HG02852 (cell line): Measurements from ENCODE around the gene BEND7.
"Not testable (repeated sequence)": the region's sequence is repeated elsewhere in the genome, so short reads cannot be mapped to it uniquely, and the experiment has no call there.

Experiments
- ATAC-seq: cut with Tn5 transposase; IDR thresholded peaks from one replicate; pipeline ENCODE4 v1.9.1; 2021; ENCODE audit warnings: mild to moderate bottlenecking, moderate library complexity; ENCODE audit not compliant: unreplicated experiment

Gene BEND7

GRCh38 chr10:13425397-13425796 is 103.4 kb downstream of the BEND7 start:
- ATAC-seq = no peak

- ATAC-seq = no peak
These were observed 106.0 kb downstream of the BEND7 start for GRCh38 chr10:13422800-13423199.

GRCh38 chr10:13421382-13421917 is 107.4 kb downstream of the BEND7 start:
- ATAC-seq = no peak

GRCh38 chr10:13420532-13421307 is 108.1 kb downstream of the BEND7 start:
- no peak for ATAC-seq

- ATAC-seq = no peak
These were observed 111.2 kb downstream of the BEND7 start for GRCh38 chr10:13417459-13418126.

- no peak for ATAC-seq
These were observed 112.1 kb downstream of the BEND7 start for GRCh38 chr10:13416760-13417159.

GRCh38 chr10:13414855-13415254 is 114.0 kb downstream of the BEND7 start:
- no peak for ATAC-seq

GRCh38 chr10:13414137-13414536 is 114.7 kb downstream of the BEND7 start:
- ATAC-seq = no peak

- ATAC-seq = no peak
These were observed 115.9 kb downstream of the BEND7 start for GRCh38 chr10:13412894-13413293.

- no peak for ATAC-seq
These were observed 124.0 kb downstream of the BEND7 start for GRCh38 chr10:13404791-13405190.

GRCh38 chr10:13404305-13404759 is 124.5 kb downstream of the BEND7 start:
- no peak for ATAC-seq

GRCh38 chr10:13403426-13403825 is 125.4 kb downstream of the BEND7 start:
- not testable (repeated sequence) for ATAC-seq

GRCh38 chr10:13402021-13402420 is 126.8 kb downstream of the BEND7 start:
- ATAC-seq = no peak

GRCh38 chr10:13401142-13401541 is 127.7 kb downstream of the BEND7 start:
- no peak for ATAC-seq

GRCh38 chr10:13400196-13400965 is 128.4 kb downstream of the BEND7 start:
- ATAC-seq = no peak

GRCh38 chr10:13399752-13400151 is 129.1 kb downstream of the BEND7 start:
- no peak for ATAC-seq

GRCh38 chr10:13399236-13399635 is 129.6 kb downstream of the BEND7 start:
- ATAC-seq = no peak

GRCh38 chr10:13397052-13397451 is 131.8 kb downstream of the BEND7 start:
- no peak for ATAC-seq

- ATAC-seq = no peak
These were observed 132.4 kb downstream of the BEND7 start for GRCh38 chr10:13396369-13396768.

- ATAC-seq = no peak
These were observed 133.3 kb downstream of the BEND7 start for GRCh38 chr10:13395540-13395939.

GRCh38 chr10:13393640-13394039 is 135.2 kb downstream of the BEND7 start:
- no peak for ATAC-seq
